ENCODE measurements around the gene PLA2G15.

DNA sequence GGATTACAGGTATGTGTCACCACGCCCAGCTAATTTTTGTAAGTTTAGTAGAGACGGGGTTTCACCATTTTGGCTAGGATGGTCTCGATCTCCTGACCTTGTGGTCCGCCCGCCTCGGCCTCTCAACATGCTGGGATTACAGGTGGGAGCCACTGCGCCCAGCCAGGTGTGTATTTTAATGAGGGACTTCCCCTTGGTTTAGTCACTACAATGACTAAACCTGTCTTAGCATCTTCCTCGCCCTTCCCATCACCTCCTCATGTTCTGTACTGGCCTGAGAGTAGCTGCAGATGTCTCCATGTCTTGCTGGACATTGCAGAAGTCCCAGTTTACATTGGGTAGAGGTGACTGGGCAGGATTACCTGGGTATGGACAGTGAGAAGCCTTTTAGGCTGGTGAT is 28.7 kb downstream of the PLA2G15 start:
- TF ChIP-seq EZH2 (IDR thresholded peaks at IDR 0.05; ENCODE audit: insufficient read depth, poor library complexity, severe bottlenecking), result no peak
- no peak for TF ChIP-seq EZH2phosphoT487 (IDR thresholded peaks at IDR 0.05; ENCODE audit: insufficient read depth, low read depth)

Data from GM23248 (cell line).